GM12891 (cell line): Measurements from ENCODE around the gene ZMIZ1.

Experiments used
- POLR2A ChIP-seq: IDR thresholded peaks from 2 replicates; pipeline ENCODE4 v1.6.1; 2011; ENCODE audit warnings: low read depth, low read length, control low read depth
- POLR2AphosphoS5 ChIP-seq: IDR thresholded peaks from 2 replicates; pipeline ENCODE4 v1.6.1; 2011; ENCODE audit warnings: low read depth, low read length, control low read depth

DNA sequence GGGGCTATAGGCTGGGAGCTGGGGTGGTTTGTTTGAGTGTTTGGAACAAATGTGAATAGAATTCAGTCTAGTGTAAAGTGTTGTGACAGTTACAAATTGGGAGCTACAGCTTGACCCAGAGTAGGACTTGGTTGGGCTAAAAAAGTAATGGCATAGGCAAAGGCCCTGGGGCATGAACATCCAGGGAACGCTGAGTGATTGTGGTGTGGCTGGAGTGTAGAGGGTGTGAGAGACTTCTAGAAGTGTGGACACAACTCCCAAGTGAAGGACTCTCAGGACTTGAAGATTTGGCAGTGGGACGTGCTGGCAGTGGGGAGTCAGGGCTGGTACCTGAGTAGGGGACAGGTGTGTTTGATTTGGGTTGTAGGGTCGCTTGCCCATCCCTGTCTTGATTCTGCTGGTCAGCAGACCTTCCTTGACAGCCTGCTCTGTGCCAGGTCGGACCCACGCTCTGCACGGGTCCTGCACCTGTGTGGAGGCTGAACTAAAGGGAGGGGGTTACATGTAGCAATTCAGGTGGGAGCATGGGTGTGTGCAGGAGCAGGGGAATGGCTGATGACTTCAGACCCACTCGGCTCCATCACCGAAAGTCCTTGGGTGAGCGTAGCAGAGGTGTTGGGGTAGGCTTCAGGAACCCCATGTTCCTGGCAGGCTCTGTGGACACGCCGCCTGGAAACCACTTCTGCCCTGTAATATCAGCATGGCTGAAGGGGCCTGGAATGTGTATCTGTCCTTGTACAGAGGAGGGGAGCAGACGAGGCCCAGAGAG is 43.3 kb downstream of the ZMIZ1 start:
- no peak for TF ChIP-seq POLR2A
- no peak for TF ChIP-seq POLR2AphosphoS5
